ENCODE data around the gene CCR7.

Gene CCR7

GRCh38 chr17:40560592-40561293 is 4.5 kb downstream of the CCR7 start:
- peak; percentile 84 for DNase-seq (ENCODE audit: low read depth)
- no peak overlapping the region for H3K4me3 ChIP-seq (ENCODE audit: control insufficient read depth, low read depth, low read length)
- TF ChIP-seq CTCF (conservative IDR thresholded peaks at IDR 0.05; ENCODE audit: control insufficient read depth, insufficient read depth, low read depth, low read length): no peak

DNA sequence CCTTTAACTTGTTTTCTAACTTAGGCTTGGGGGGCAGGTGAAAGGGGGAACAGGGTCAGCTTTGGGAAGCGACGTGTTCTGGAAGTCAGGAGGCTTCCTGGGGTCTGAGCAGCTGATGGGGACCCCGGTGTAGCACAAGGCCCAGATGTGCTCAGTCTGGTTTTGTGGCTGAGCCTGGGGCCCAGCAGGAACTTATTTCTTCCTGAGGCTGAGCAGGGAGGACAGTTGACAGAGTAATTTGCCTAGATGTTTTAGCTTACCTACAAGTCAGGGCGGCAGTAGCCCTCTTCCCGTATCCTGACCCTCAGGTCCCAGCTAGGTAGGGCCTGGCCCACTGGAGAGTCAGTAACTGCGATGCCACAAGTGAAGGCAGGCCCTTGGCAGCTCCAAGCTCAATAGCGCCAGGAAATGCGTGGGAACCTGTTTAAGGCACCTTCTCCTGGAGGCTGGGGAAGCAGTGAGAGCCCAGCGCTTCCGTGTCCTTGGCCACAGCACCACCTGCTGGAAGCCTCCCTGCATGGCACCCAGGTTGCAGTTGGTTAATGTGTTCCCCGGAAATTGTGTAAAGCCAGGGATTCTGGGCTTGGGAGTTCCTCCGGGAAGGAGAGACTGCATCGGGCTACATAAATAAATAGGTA is 5.2 kb downstream of the CCR7 start:
- TF ChIP-seq CTCF (conservative IDR thresholded peaks at IDR 0.05; ENCODE audit: control insufficient read depth, insufficient read depth, low read depth, low read length): peak; percentile 99
- DNase-seq (ENCODE audit: low read depth): peak; percentile 96
- no peak overlapping the region for H3K4me3 ChIP-seq (ENCODE audit: control insufficient read depth, low read depth, low read length)

GRCh38 chr17:40559564-40559916 is 5.7 kb downstream of the CCR7 start:
- H3K4me3 ChIP-seq (ENCODE audit: control insufficient read depth, low read depth, low read length): no peak overlapping the region

DNA sequence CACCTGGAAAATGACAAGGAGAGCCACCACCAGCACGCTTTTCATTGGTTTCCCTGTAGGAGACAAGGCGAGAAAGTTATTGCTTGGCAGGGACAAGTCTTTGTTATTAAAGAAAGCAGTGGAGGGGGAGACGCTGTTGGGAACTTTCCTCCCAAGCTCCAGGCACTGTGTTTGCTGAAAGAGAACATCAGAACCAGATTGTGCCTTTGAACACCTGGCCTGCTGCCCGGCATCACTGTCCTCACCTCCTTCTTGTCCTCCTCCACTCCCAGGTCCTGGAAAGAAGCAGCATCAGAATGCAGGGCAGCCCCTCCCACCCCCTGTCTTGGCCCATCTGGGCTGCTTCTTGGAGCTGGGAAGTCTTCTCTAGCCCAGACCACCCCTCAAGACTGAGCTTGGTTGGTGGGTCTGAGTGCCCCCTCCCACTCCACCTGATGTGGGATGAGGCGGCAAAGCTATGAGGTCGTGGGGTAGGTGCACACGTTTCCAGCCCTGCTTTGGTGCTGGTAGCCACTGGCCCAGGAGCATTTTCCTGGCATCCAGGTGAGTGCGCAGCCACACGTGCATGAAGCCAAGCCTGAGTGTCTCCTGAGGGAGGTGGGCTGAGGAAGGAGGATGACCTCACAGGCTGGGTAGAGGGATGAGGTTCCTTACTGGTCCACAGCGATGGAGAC is 6.2 kb downstream of the CCR7 start:
- no peak for TF ChIP-seq CTCF (conservative IDR thresholded peaks at IDR 0.05; ENCODE audit: control insufficient read depth, insufficient read depth, low read depth, low read length)
- DNase-seq (ENCODE audit: low read depth): peak; percentile 82
- no peak overlapping the region for H3K4me3 ChIP-seq (ENCODE audit: control insufficient read depth, low read depth, low read length)

More at GRCh38 chr17:40559564-40559916, 5.7 kb downstream of the CCR7 start:
- no peak for DNase-seq (ENCODE audit: low read depth)
- TF ChIP-seq CTCF (conservative IDR thresholded peaks at IDR 0.05; ENCODE audit: control insufficient read depth, insufficient read depth, low read depth, low read length): no peak

GRCh38 chr17:40558300-40558889 is 6.9 kb downstream of the CCR7 start:
- no peak for DNase-seq (ENCODE audit: low read depth)
- no peak overlapping the region for H3K4me3 ChIP-seq (ENCODE audit: control insufficient read depth, low read depth, low read length)
- no peak for TF ChIP-seq CTCF (conservative IDR thresholded peaks at IDR 0.05; ENCODE audit: control insufficient read depth, insufficient read depth, low read depth, low read length)

DNA sequence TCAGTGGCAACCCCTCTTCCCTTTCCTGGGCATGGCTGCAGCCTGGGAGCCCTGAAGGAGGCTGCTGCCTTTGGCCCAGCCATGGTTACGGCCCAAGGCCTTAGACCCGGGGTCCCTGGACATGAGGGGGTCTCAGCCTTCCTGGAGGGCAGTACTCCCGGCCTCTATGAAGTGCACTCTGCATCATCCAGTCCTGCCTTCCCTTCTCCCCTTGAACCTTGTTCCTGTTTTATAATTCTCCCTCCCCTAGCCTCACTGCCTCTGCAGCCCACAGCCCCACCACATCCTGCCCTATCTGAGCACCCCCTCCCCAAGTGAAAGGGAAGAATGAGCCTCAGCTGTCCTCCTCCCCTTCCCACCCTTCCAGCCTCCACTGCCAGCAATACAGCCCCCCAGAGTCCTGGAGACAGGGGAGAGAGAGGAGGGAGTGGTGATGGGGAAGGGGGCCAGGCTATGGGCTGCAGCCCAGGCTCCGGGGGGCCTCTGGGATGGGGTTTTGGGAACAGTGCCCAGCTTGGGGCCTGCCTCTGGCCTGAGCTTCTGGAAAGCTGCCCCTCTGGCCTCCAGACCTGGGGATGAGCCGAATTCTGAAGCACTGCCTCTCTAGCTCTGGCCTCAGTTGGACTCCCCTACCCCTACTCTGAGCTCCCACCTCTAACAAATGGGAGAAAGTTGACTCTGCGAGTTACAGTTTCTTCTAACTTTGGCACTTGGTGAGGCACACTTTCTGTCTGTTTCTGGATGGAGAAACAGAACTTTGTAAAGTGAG is 7.6 kb downstream of the CCR7 start:
- H3K4me3 ChIP-seq (ENCODE audit: control insufficient read depth, low read depth, low read length): no peak overlapping the region
- peak; percentile 38 for DNase-seq (ENCODE audit: low read depth)
- no peak for TF ChIP-seq CTCF (conservative IDR thresholded peaks at IDR 0.05; ENCODE audit: control insufficient read depth, insufficient read depth, low read depth, low read length)
